HEK293 (cell line): ENCODE measurements around the gene PHC3.

Experiments
- ATF2 ChIP-seq: fragments of 450-650 bp; formaldehyde crosslinking; IDR thresholded peaks from 2 replicates; pipeline ENCODE4 v1.5.1; 2016; ENCODE audit warnings: missing biosample characterization, missing genetic modification characterization, low read depth
- ZNF280C ChIP-seq: fragments of 450-650 bp; formaldehyde crosslinking; IDR thresholded peaks from 2 replicates; pipeline ENCODE4 v1.5.1; 2016; ENCODE audit warnings: missing biosample characterization, missing genetic modification characterization
- ZNF792 ChIP-seq: fragments of 450-650 bp; formaldehyde crosslinking; IDR thresholded peaks from 2 replicates; pipeline ENCODE4 v1.5.1; 2016; ENCODE audit warnings: missing biosample characterization, missing genetic modification characterization
- TF ChIP-seq, protein P1 (sequence below): fragments of 450-650 bp; IDR thresholded peaks from 2 replicates; pipeline ENCODE4 v1.5.1; 2018; ENCODE audit warnings: missing biosample characterization, missing genetic modification characterization

DNA sequence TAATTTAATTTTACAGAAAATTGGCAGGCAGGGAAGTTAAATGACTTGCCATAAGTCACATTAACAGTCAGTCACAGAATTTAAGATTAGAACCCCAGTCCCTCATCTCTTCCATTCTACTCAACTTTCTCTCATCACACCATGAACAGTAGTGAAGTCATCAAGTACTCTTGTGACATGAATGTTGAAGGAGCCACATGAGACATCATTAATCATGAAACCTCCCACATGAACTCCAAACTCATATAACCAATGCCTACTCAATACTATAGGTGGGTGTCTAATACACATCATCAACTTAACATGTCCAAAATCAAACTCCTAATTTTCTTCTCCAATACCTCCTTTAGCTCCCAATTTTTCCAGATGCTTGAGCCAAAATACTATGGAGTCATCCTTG, 19.5 kb downstream of the PHC3 start:
- no peak for TF ChIP-seq ZNF792 (tag by site-specific recombination)
- TF ChIP-seq ATF2 (tag by site-specific recombination) = no peak
- TF ChIP-seq, protein P1, sequence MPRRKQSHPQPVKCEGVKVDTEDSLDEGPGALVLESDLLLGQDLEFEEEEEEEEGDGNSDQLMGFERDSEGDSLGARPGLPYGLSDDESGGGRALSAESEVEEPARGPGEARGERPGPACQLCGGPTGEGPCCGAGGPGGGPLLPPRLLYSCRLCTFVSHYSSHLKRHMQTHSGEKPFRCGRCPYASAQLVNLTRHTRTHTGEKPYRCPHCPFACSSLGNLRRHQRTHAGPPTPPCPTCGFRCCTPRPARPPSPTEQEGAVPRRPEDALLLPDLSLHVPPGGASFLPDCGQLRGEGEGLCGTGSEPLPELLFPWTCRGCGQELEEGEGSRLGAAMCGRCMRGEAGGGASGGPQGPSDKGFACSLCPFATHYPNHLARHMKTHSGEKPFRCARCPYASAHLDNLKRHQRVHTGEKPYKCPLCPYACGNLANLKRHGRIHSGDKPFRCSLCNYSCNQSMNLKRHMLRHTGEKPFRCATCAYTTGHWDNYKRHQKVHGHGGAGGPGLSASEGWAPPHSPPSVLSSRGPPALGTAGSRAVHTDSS (tag by site-specific recombination) = no peak
- TF ChIP-seq ZNF280C (tag by site-specific recombination) = no peak
